HEK293 (cell line): ENCODE data around the gene COA8.

Experiments used
- EGR2 ChIP-seq: fragments of 450-650 bp; formaldehyde crosslinking; IDR thresholded peaks from 2 replicates; pipeline ENCODE4 v1.5.1; 2016; ENCODE audit warnings: low read depth, missing biosample characterization, missing genetic modification characterization
- OVOL3 ChIP-seq: fragments of 450-650 bp; formaldehyde crosslinking; IDR thresholded peaks from 2 replicates; pipeline ENCODE4 v1.5.1; 2016; ENCODE audit warnings: missing biosample characterization, missing genetic modification characterization
- SCRT2 ChIP-seq: fragments of 450-650 bp; formaldehyde crosslinking; IDR thresholded peaks from 2 replicates; pipeline ENCODE4 v1.5.1; 2016; ENCODE audit warnings: missing biosample characterization, missing genetic modification characterization
- ZEB2 ChIP-seq: fragments of 450-650 bp; formaldehyde crosslinking; IDR thresholded peaks from 2 replicates; pipeline ENCODE4 v1.5.1; 2016; ENCODE audit warnings: missing biosample characterization, missing genetic modification characterization
- ZFP37 ChIP-seq: fragments of 450-650 bp; formaldehyde crosslinking; IDR thresholded peaks from 2 replicates; pipeline ENCODE4 v1.5.1; 2016; ENCODE audit warnings: missing biosample characterization, missing genetic modification characterization
- ZFP41 ChIP-seq: fragments of 450-650 bp; formaldehyde crosslinking; IDR thresholded peaks from 2 replicates; pipeline ENCODE4 v1.5.1; 2016; ENCODE audit warnings: missing biosample characterization, missing genetic modification characterization, borderline replicate concordance
- ZNF169 ChIP-seq: fragments of 450-650 bp; formaldehyde crosslinking; IDR thresholded peaks from 2 replicates; pipeline ENCODE4 v1.5.1; 2016; ENCODE audit warnings: missing biosample characterization, missing genetic modification characterization
- ZNF175 ChIP-seq: fragments of 450-650 bp; formaldehyde crosslinking; IDR thresholded peaks from 2 replicates; pipeline ENCODE4 v1.5.1; 2016; ENCODE audit warnings: missing biosample characterization, missing genetic modification characterization
- ZNF221 ChIP-seq: fragments of 450-650 bp; formaldehyde crosslinking; IDR thresholded peaks from 2 replicates; pipeline ENCODE4 v1.5.1; 2017; ENCODE audit warnings: missing biosample characterization, missing genetic modification characterization, borderline replicate concordance
- ZNF341 ChIP-seq: fragments of 450-650 bp; formaldehyde crosslinking; IDR thresholded peaks from 2 replicates; pipeline ENCODE4; 2016; ENCODE audit warnings: low read depth, missing biosample characterization, missing genetic modification characterization
- ZNF350 ChIP-seq: fragments of 450-650 bp; formaldehyde crosslinking; IDR thresholded peaks from 2 replicates; pipeline ENCODE4 v1.5.0; 2017; ENCODE audit warnings: missing biosample characterization, mild to moderate bottlenecking, missing genetic modification characterization
- ZNF426 ChIP-seq: fragments of 450-650 bp; formaldehyde crosslinking; IDR thresholded peaks from 2 replicates; pipeline ENCODE4 v1.5.1; 2017; ENCODE audit warnings: missing biosample characterization, missing genetic modification characterization, mild to moderate bottlenecking, inconsistent platforms, moderate library complexity
- ZNF521 ChIP-seq: fragments of 450-650 bp; formaldehyde crosslinking; IDR thresholded peaks from 2 replicates; pipeline ENCODE4 v1.5.1; 2017; ENCODE audit warnings: missing biosample characterization, mild to moderate bottlenecking, missing genetic modification characterization
- ZNF585B ChIP-seq: fragments of 450-650 bp; formaldehyde crosslinking; IDR thresholded peaks from 2 replicates; pipeline ENCODE4 v1.5.1; 2016; ENCODE audit warnings: missing biosample characterization, missing genetic modification characterization
- ZNF670 ChIP-seq: fragments of 450-650 bp; formaldehyde crosslinking; IDR thresholded peaks from 2 replicates; pipeline ENCODE4 v1.5.1; 2016; ENCODE audit warnings: missing biosample characterization, missing genetic modification characterization, low read depth
- ZNF776 ChIP-seq: fragments of 450-650 bp; formaldehyde crosslinking; IDR thresholded peaks from 2 replicates; pipeline ENCODE4 v1.5.0; 2017; ENCODE audit warnings: missing biosample characterization, missing genetic modification characterization, borderline replicate concordance
- TF ChIP-seq, protein P1 (sequence below): fragments of 450-650 bp; formaldehyde crosslinking; optimal IDR thresholded peaks from 2 replicates; pipeline ENCODE3; 2016; ENCODE audit warnings: missing biosample characterization, mild to moderate bottlenecking, missing genetic modification characterization
- TF ChIP-seq, protein P2 (sequence below): fragments of 450-650 bp; formaldehyde crosslinking; IDR thresholded peaks from 2 replicates; pipeline ENCODE4 v1.5.1; 2016; ENCODE audit warnings: missing biosample characterization, missing genetic modification characterization
- TF ChIP-seq, protein P3 (sequence below): fragments of 450-650 bp; formaldehyde crosslinking; IDR thresholded peaks from 2 replicates; pipeline ENCODE4 v1.5.1; 2016; ENCODE audit warnings: missing biosample characterization, missing genetic modification characterization
- TF ChIP-seq, protein P4 (sequence below): fragments of 450-650 bp; formaldehyde crosslinking; IDR thresholded peaks from 2 replicates; pipeline ENCODE4 v1.5.1; 2016; ENCODE audit warnings: missing biosample characterization, missing genetic modification characterization
- TF ChIP-seq, protein P5 (sequence below): fragments of 450-650 bp; formaldehyde crosslinking; IDR thresholded peaks from 2 replicates; pipeline ENCODE4 v1.5.1; 2016; ENCODE audit warnings: missing biosample characterization, missing genetic modification characterization
- TF ChIP-seq, protein P6 (sequence below): IDR thresholded peaks from 2 replicates; pipeline ENCODE4 v1.6.1; 2011; ENCODE audit warnings: mild to moderate bottlenecking, low read depth, low read length, borderline replicate concordance

Gene COA8

DNA sequence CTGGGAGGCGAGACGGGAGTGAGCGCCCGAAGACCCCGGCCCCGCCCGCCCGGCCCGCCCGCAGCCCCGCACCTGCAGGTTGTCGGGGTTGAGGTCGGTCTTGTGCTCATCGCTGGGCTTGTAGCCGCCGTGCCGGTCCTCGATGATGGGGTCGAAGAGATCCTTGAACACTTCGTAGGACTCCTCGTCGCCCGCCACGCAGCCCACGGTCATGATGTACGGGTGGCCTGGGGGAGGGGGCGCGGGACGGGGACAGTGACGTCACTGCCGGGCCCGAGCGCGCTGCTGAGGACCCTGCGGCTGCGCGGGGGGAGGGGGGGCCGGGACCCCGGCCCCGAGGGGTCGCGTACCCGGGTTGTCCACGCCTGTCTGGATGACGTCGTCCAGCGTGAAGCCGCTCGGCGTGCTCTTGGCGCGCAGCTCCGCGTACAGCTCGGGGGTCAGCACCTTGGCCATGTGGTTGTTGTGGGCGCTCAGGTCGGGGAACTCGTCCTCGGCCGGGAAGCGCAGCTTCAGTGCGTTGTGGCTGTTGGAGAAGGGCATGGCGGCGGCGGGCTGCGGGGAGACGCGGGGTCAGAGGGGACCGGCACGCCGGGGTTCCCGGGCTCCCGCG, 40.7 kb upstream of the COA8 start (continued):
- TF ChIP-seq ZFP41 (tag by site-specific recombination) (no peak), ZNF426 (tag by site-specific recombination) (no peak), ZEB2 (tag by site-specific recombination) (peak; percentile 70), ZNF670 (no peak), ZNF350 (tag by site-specific recombination) (no peak), SCRT2 (tag by site-specific recombination) (no peak), ZNF585B (no peak), ZNF341 (no peak; the same call in 1 of the 2 replicates), ZNF521 (tag by site-specific recombination) (no peak), EGR2 (tag by site-specific recombination) (peak; percentile 35; the same call in 1 of the 2 replicates), ZFP37 (tag by site-specific recombination) (no peak), ZNF169 (no peak), ZNF221 (no peak), OVOL3 (tag by site-specific recombination) (no peak), ZNF776 (tag by site-specific recombination) (no peak), ZNF175 (tag by site-specific recombination) (no peak)
- TF ChIP-seq, protein P1, sequence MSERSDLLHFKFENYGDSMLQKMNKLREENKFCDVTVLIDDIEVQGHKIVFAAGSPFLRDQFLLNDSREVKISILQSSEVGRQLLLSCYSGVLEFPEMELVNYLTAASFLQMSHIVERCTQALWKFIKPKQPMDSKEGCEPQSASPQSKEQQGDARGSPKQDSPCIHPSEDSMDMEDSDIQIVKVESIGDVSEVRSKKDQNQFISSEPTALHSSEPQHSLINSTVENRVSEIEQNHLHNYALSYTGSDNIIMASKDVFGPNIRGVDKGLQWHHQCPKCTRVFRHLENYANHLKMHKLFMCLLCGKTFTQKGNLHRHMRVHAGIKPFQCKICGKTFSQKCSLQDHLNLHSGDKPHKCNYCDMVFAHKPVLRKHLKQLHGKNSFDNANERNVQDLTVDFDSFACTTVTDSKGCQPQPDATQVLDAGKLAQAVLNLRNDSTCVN (tag by site-specific recombination): peak; percentile 92
- TF ChIP-seq, protein P2, sequence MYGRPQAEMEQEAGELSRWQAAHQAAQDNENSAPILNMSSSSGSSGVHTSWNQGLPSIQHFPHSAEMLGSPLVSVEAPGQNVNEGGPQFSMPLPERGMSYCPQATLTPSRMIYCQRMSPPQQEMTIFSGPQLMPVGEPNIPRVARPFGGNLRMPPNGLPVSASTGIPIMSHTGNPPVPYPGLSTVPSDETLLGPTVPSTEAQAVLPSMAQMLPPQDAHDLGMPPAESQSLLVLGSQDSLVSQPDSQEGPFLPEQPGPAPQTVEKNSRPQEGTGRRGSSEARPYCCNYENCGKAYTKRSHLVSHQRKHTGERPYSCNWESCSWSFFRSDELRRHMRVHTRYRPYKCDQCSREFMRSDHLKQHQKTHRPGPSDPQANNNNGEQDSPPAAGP (tag by site-specific recombination): peak; percentile 52; the same call in 1 of the 2 replicates
- TF ChIP-seq, protein P3, sequence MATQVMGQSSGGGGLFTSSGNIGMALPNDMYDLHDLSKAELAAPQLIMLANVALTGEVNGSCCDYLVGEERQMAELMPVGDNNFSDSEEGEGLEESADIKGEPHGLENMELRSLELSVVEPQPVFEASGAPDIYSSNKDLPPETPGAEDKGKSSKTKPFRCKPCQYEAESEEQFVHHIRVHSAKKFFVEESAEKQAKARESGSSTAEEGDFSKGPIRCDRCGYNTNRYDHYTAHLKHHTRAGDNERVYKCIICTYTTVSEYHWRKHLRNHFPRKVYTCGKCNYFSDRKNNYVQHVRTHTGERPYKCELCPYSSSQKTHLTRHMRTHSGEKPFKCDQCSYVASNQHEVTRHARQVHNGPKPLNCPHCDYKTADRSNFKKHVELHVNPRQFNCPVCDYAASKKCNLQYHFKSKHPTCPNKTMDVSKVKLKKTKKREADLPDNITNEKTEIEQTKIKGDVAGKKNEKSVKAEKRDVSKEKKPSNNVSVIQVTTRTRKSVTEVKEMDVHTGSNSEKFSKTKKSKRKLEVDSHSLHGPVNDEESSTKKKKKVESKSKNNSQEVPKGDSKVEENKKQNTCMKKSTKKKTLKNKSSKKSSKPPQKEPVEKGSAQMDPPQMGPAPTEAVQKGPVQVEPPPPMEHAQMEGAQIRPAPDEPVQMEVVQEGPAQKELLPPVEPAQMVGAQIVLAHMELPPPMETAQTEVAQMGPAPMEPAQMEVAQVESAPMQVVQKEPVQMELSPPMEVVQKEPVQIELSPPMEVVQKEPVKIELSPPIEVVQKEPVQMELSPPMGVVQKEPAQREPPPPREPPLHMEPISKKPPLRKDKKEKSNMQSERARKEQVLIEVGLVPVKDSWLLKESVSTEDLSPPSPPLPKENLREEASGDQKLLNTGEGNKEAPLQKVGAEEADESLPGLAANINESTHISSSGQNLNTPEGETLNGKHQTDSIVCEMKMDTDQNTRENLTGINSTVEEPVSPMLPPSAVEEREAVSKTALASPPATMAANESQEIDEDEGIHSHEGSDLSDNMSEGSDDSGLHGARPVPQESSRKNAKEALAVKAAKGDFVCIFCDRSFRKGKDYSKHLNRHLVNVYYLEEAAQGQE (tag by site-specific recombination): no peak
- TF ChIP-seq, protein P4, sequence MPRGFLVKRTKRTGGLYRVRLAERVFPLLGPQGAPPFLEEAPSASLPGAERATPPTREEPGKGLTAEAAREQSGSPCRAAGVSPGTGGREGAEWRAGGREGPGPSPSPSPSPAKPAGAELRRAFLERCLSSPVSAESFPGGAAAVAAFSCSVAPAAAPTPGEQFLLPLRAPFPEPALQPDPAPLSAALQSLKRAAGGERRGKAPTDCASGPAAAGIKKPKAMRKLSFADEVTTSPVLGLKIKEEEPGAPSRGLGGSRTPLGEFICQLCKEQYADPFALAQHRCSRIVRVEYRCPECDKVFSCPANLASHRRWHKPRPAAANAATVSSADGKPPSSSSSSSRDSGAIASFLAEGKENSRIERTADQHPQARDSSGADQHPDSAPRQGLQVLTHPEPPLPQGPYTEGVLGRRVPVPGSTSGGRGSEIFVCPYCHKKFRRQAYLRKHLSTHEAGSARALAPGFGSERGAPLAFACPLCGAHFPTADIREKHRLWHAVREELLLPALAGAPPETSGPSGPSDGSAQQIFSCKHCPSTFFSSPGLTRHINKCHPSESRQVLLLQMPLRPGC (tag by site-specific recombination): no peak
- TF ChIP-seq, protein P5, sequence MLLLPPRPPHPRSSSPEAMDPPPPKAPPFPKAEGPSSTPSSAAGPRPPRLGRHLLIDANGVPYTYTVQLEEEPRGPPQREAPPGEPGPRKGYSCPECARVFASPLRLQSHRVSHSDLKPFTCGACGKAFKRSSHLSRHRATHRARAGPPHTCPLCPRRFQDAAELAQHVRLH (tag by site-specific recombination): no peak
- TF ChIP-seq, protein P6, sequence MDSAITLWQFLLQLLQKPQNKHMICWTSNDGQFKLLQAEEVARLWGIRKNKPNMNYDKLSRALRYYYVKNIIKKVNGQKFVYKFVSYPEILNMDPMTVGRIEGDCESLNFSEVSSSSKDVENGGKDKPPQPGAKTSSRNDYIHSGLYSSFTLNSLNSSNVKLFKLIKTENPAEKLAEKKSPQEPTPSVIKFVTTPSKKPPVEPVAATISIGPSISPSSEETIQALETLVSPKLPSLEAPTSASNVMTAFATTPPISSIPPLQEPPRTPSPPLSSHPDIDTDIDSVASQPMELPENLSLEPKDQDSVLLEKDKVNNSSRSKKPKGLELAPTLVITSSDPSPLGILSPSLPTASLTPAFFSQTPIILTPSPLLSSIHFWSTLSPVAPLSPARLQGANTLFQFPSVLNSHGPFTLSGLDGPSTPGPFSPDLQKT: no peak
- TF ChIP-seq, all 188 proteins: peak for 25
